HepG2 (cell line): ENCODE data around the gene CTNNA2. TPM values are rescaled to one million over a fixed set of nuclear protein-coding genes. Genes with fewer than 3 reads are reported as not detected.

Source experiments
- BRCA1 ChIP-seq: sonication (generic); formaldehyde crosslinking; IDR thresholded peaks from 2 replicates; pipeline ENCODE4 v1.4.0; 2020; ENCODE audit warnings: missing genetic modification reagents
- CCDC6 ChIP-seq: sonication (generic); formaldehyde crosslinking; IDR thresholded peaks from 2 replicates; pipeline ENCODE4 v1.8.1; 2022; ENCODE audit warnings: mild to moderate bottlenecking, missing genetic modification reagents, moderate library complexity
- HES4 ChIP-seq: sonication (generic); formaldehyde crosslinking; IDR thresholded peaks from 2 replicates; pipeline ENCODE4 v1.9.0; 2021; ENCODE audit warnings: mild to moderate bottlenecking, missing genetic modification reagents, borderline replicate concordance
- HMG20B ChIP-seq: conservative IDR thresholded peaks from 2 replicates; pipeline ENCODE4 v1.6.1; 2016; ENCODE audit warnings: missing genetic modification reagents, missing compliant biosample characterization
- KLF13 ChIP-seq: sonication (generic); formaldehyde crosslinking; IDR thresholded peaks from 2 replicates; pipeline ENCODE4 v1.4.0; 2020; ENCODE audit warnings: mild to moderate bottlenecking, missing genetic modification reagents
- KLF9 ChIP-seq: IDR thresholded peaks from 2 replicates; pipeline ENCODE4 v1.6.1; 2016; ENCODE audit warnings: low read depth
- PATZ1 ChIP-seq: sonication (generic); formaldehyde crosslinking; IDR thresholded peaks from 2 replicates; pipeline ENCODE4 v1.4.0; 2020; ENCODE audit warnings: missing genetic modification reagents
- SCMH1 ChIP-seq: sonication (generic); formaldehyde crosslinking; IDR thresholded peaks from 2 replicates; pipeline ENCODE4 v1.9.0; 2021; ENCODE audit warnings: missing genetic modification reagents, mild to moderate bottlenecking, borderline replicate concordance
- SIX1 ChIP-seq: sonication (generic); formaldehyde crosslinking; IDR thresholded peaks from 2 replicates; pipeline ENCODE4 v1.4.0; 2020; ENCODE audit warnings: missing genetic modification reagents, borderline replicate concordance
- ZNF101 ChIP-seq: sonication (generic); formaldehyde crosslinking; IDR thresholded peaks from 2 replicates; pipeline ENCODE4 v1.4.0; 2020; ENCODE audit warnings: mild to moderate bottlenecking, low read depth, missing genetic modification reagents, borderline replicate concordance
- ZNF275 ChIP-seq: sonication (generic); formaldehyde crosslinking; IDR thresholded peaks from 2 replicates; pipeline ENCODE4 v1.8.0; 2022; ENCODE audit warnings: missing genetic modification reagents, mild to moderate bottlenecking, inconsistent platforms, borderline replicate concordance
- ZNF720 ChIP-seq: sonication (generic); formaldehyde crosslinking; IDR thresholded peaks from 2 replicates; pipeline ENCODE4 v1.4.0; 2020; ENCODE audit warnings: missing genetic modification reagents
- ZNF891 ChIP-seq: sonication (generic); formaldehyde crosslinking; IDR thresholded peaks from 2 replicates; pipeline ENCODE4 v1.5.0; 2020; ENCODE audit warnings: mild to moderate bottlenecking, missing genetic modification reagents
- polyA plus RNA-seq, 8 experiments: library from polyadenylated mRNA; depleted of rRNA in 3 of 8; stranded (reverse) in 7 of 8; unstranded in 1 of 8; fragments of >200 nt; fragmentation: Illumina TruSeq in 4 of 8; extraction: Trizol in 4 of 8; gene quantifications; 2 replicates each; pipeline versions ENCODE4 v1.2.1 to v1.2.3, GENCODE V29; 2011 to 2016; ENCODE audit warnings: low read depth in 4 of 8, missing spikeins in 1 of 8, mixed read lengths in 1 of 8; ENCODE audit not compliant: insufficient read depth in 1 of 8
- total RNA-seq, 5 experiments: library from RNA; depleted of rRNA; stranded (reverse); fragments of >200 nt; fragmentation: Illumina TruSeq; extraction: Trizol; gene quantifications; 2 replicates each; pipeline ENCODE4 v1.2.3, GENCODE V29; 2016; ENCODE audit warnings: low read depth in 1 of 5
- TF ChIP-seq, protein P1 (sequence below): sonication (generic); formaldehyde crosslinking; IDR thresholded peaks from 2 replicates; pipeline ENCODE4 v1.5.0; 2020; ENCODE audit warnings: missing genetic modification reagents, mild to moderate bottlenecking, borderline replicate concordance
- TF ChIP-seq, protein P2 (sequence below): IDR thresholded peaks from 2 replicates; pipeline ENCODE4 v1.6.1; 2016; ENCODE audit warnings: missing genetic modification reagents, missing compliant biosample characterization
- TF ChIP-seq, protein P3 (sequence below): sonication (generic); formaldehyde crosslinking; IDR thresholded peaks from 2 replicates; pipeline ENCODE4 v1.4.0; 2020; ENCODE audit warnings: missing genetic modification reagents, borderline replicate concordance

Gene CTNNA2
- total and polyA plus RNA-seq, 2 of the 13 experiments (the other 11 are each of a cell fraction or from before 2014, with no cell fraction given): not detected

DNA sequence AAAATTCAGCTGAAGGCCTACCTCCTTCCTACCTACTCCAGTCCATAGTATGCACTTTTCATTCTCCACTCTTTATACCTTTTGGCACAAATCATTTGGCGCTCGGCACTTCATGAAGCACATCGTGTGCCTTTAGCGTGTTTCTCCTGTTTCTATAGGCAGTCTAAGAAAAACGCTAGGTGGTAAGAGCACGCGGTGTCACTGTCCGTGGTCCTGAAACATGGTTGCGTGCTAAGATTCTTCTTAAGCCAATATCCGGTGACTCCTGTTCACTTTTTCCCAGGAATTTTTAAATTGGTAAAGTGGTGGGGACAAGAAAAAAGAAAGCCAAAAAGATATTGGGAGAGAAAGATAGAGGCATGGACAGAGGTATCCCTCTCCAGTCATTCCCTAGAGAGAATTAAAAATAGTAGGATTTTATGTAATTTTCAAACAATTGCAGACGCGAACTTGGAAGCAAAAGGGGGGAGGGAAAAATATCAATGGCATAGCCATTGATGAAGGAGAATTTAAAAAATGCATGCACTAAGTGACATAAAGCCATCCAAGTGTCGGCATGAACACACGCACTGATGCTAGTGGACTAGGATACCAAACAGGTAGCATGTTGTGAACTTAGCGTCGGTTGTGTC, 1.4 kb upstream of the CTNNA2 start (continued):
- no peak for TF ChIP-seq ZNF891
- peak; percentile 58; the same call in 1 of the 2 replicates for TF ChIP-seq PATZ1
- TF ChIP-seq SCMH1 (CRISPR knock-in tag): no peak
- TF ChIP-seq, protein P1, sequence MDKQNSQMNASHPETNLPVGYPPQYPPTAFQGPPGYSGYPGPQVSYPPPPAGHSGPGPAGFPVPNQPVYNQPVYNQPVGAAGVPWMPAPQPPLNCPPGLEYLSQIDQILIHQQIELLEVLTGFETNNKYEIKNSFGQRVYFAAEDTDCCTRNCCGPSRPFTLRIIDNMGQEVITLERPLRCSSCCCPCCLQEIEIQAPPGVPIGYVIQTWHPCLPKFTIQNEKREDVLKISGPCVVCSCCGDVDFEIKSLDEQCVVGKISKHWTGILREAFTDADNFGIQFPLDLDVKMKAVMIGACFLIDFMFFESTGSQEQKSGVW: 0 out of 2 replicates have a peak, but pooled peaks have one; percentile 43
- peak; percentile 88; the same call in 1 of the 2 replicates for TF ChIP-seq KLF9 (CRISPR knock-in tag)
- no peak for TF ChIP-seq ZNF275 (CRISPR knock-in tag)
- TF ChIP-seq ZNF101: no peak
- TF ChIP-seq KLF13: no peak
- TF ChIP-seq SIX1 (CRISPR knock-in tag): no peak
- TF ChIP-seq ZNF720 (CRISPR knock-in tag): peak; percentile 90; the same call in 1 of the 2 replicates
- TF ChIP-seq BRCA1: peak; percentile 78; the same call in 1 of the 2 replicates
- TF ChIP-seq, protein P2, sequence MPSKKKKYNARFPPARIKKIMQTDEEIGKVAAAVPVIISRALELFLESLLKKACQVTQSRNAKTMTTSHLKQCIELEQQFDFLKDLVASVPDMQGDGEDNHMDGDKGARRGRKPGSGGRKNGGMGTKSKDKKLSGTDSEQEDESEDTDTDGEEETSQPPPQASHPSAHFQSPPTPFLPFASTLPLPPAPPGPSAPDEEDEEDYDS (CRISPR knock-in tag): peak; percentile 65; the same call in 1 of the 2 replicates
- TF ChIP-seq HMG20B (CRISPR knock-in tag): peak; percentile 85
- TF ChIP-seq, protein P3, sequence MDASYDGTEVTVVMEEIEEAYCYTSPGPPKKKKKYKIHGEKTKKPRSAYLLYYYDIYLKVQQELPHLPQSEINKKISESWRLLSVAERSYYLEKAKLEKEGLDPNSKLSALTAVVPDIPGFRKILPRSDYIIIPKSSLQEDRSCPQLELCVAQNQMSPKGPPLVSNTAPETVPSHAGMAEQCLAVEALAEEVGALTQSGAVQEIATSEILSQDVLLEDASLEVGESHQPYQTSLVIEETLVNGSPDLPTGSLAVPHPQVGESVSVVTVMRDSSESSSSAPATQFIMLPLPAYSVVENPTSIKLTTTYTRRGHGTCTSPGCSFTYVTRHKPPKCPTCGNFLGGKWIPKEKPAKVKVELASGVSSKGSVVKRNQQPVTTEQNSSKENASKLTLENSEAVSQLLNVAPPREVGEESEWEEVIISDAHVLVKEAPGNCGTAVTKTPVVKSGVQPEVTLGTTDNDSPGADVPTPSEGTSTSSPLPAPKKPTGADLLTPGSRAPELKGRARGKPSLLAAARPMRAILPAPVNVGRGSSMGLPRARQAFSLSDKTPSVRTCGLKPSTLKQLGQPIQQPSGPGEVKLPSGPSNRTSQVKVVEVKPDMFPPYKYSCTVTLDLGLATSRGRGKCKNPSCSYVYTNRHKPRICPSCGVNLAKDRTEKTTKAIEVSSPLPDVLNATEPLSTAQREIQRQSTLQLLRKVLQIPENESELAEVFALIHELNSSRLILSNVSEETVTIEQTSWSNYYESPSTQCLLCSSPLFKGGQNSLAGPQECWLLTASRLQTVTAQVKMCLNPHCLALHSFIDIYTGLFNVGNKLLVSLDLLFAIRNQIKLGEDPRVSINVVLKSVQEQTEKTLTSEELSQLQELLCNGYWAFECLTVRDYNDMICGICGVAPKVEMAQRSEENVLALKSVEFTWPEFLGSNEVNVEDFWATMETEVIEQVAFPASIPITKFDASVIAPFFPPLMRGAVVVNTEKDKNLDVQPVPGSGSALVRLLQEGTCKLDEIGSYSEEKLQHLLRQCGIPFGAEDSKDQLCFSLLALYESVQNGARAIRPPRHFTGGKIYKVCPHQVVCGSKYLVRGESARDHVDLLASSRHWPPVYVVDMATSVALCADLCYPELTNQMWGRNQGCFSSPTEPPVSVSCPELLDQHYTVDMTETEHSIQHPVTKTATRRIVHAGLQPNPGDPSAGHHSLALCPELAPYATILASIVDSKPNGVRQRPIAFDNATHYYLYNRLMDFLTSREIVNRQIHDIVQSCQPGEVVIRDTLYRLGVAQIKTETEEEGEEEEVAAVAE: peak; percentile 95
- peak; percentile 73; the same call in 1 of the 2 replicates for TF ChIP-seq HES4 (CRISPR knock-in tag)
- TF ChIP-seq CCDC6: 0 out of 2 replicates have a peak, but pooled peaks have one; percentile 43
